Upper lobe of right lung (tissue), 1 donor: ENCODE measurements around the gene C16orf74. TPM values are rescaled to one million over a fixed set of nuclear protein-coding genes. Genes with fewer than 3 reads are reported as not detected.

ENCODE experiments used
- ATAC-seq: fragments of 200-7000 bp; cut with Tn5 transposase; one replicate; pipeline ENCODE4 v1.9.1; 2020; ENCODE audit warnings: mild to moderate bottlenecking, moderate library complexity
- DNase-seq: peaks from one replicate; pipeline ENCODE4 v3.0.0-alpha.2; 2020
- H3K27ac ChIP-seq: fragments of 200-600 bp; one replicate; pipeline ENCODE4 v1.8.0; 2022
- H3K27me3 ChIP-seq: fragments of 200-600 bp; one replicate; pipeline ENCODE4 v1.8.0; 2022; ENCODE audit warnings: mild to moderate bottlenecking
- H3K36me3 ChIP-seq: fragments of 200-600 bp; one replicate; pipeline ENCODE4 v1.8.0; 2022
- H3K4me1 ChIP-seq: fragments of 200-600 bp; one replicate; pipeline ENCODE4 v1.8.0; 2022
- H3K4me3 ChIP-seq: fragments of 200-600 bp; one replicate; pipeline ENCODE4 v1.8.0; 2022; ENCODE audit warnings: mild to moderate bottlenecking
- H3K9me3 ChIP-seq: fragments of 200-600 bp; one replicate; pipeline ENCODE4 v1.8.0; 2022
- CTCF ChIP-seq: fragments of 200-600 bp; IDR thresholded peaks from one replicate; pipeline ENCODE4 v1.8.0; 2022; ENCODE audit warnings: antibody characterized with exemption
- intact Hi-C: fragments of 100-400 bp; cut with DNase I; formaldehyde crosslinking; loops from one replicate; pipeline ENCODE4 v1.11.0; 2022
- total RNA-seq: library from RNA; stranded (reverse); fragmentation: NEBNext Ultra II Directional; extraction: Animal tissue kit (Norgen Biotek cat#: 25700); gene quantifications from one replicate; pipeline ENCODE4 v1.2.1, GENCODE V29; 2021
- donor health status: DM: no; HTN: yes; CAD: no; lungs with severe emphysema.

Gene C16orf74
- total RNA-seq, 1 donor from 2014 or later, result 2.7 TPM

- no peak overlapping the region for H3K27ac ChIP-seq
- peaks cover 3% of the 10 kb centered on the region for H3K27me3 ChIP-seq
- no peaks in the 10 kb centered on the region for H3K4me1 ChIP-seq
- ATAC-seq (peak; percentile 90), DNase-seq (no peak)
- intact Hi-C loops, result loop anchor here (10.0 kb wide), 1 partner anchor 65 kb away; no protein-coding TSS in a partner anchor
- no peaks in the 10 kb centered on the region for H3K9me3 ChIP-seq
- TF ChIP-seq CTCF, result no peak
- H3K36me3 ChIP-seq, result no peaks in the 10 kb centered on the region
- no peak overlapping the region for H3K4me3 ChIP-seq
Observed at GRCh38 chr16:85699628-85700027, 51.3 kb downstream of the C16orf74 start.

- Histone ChIP-seq H3K27me3 (peaks cover 4% of the 10 kb centered on the region), H3K9me3 (no peaks in the 10 kb centered on the region), H3K4me1 (no peaks in the 10 kb centered on the region), H3K27ac (no peak overlapping the region), H3K36me3 (no peaks in the 10 kb centered on the region), H3K4me3 (no peak overlapping the region)
- intact Hi-C loops, result loop anchor here (10.0 kb wide), 1 partner anchor 64 kb away; no protein-coding TSS in a partner anchor
- no peak for DNase-seq
- ATAC-seq, result no peak
- TF ChIP-seq CTCF, result no peak
Observed at GRCh38 chr16:85698935-85699558, 51.8 kb downstream of the C16orf74 start.

GRCh38 chr16:85698459-85698891 lies 52.4 kb downstream of the C16orf74 start:
- intact Hi-C loops, result loop anchor here (10.0 kb wide), 1 partner anchor 64 kb away; no protein-coding TSS in a partner anchor
- H3K27me3 ChIP-seq, result peaks cover 4% of the 10 kb centered on the region
- no peak overlapping the region for H3K27ac ChIP-seq
- H3K4me3 ChIP-seq, result no peak overlapping the region
- no peaks in the 10 kb centered on the region for H3K4me1 ChIP-seq
- no peak for ATAC-seq
- no peak for DNase-seq
- H3K36me3 ChIP-seq, result no peaks in the 10 kb centered on the region
- H3K9me3 ChIP-seq, result no peaks in the 10 kb centered on the region
- TF ChIP-seq CTCF, result no peak

- Histone ChIP-seq H3K27ac (no peak overlapping the region), H3K36me3 (no peaks in the 10 kb centered on the region), H3K9me3 (no peaks in the 10 kb centered on the region), H3K4me1 (no peaks in the 10 kb centered on the region), H3K27me3 (peaks cover 4% of the 10 kb centered on the region), H3K4me3 (no peak overlapping the region)
- no peak for TF ChIP-seq CTCF
- ATAC-seq (no peak), DNase-seq (no peak)
- intact Hi-C loops, result loop anchor here (10.0 kb wide), 1 partner anchor 63 kb away; no protein-coding TSS in a partner anchor
Observed at GRCh38 chr16:85697431-85697830, 53.5 kb downstream of the C16orf74 start.

- peaks cover 4% of the 10 kb centered on the region for H3K27me3 ChIP-seq
- H3K27ac ChIP-seq, result no peak overlapping the region
- intact Hi-C loops, result loop anchor here (10.0 kb wide), 1 partner anchor 62 kb away; no protein-coding TSS in a partner anchor
- no peak overlapping the region for H3K4me3 ChIP-seq
- H3K36me3 ChIP-seq, result no peaks in the 10 kb centered on the region
- TF ChIP-seq CTCF, result no peak
- no peaks in the 10 kb centered on the region for H3K4me1 ChIP-seq
- ATAC-seq (no peak), DNase-seq (no peak)
- H3K9me3 ChIP-seq, result no peaks in the 10 kb centered on the region
Observed at GRCh38 chr16:85696781-85697180, 54.1 kb downstream of the C16orf74 start.
